CD4-positive, alpha-beta memory T cell (primary cell): Measurements from ENCODE around the gene C1QTNF5. TPM values are rescaled to one million over a fixed set of nuclear protein-coding genes. Genes with fewer than 3 reads are reported as not detected.
A peak's percentile ranks its signal among the peaks of the same experiment; 100 is the strongest.

Experiments
- CTCF ChIA-PET: fragments of 350-600 bp; sonication (Branson Sonifier 250); formaldehyde crosslinking; loops from one replicate; lab custom pipeline; 2021; ENCODE audit warnings: inconsistent platforms; ENCODE audit not compliant: partially characterized antibody; lab: Charles Lee
- POLR2A ChIA-PET: fragments of 350-600 bp; sonication (Branson Sonifier 250); formaldehyde crosslinking; loops from one replicate; lab custom pipeline; 2021; ENCODE audit not compliant: partially characterized antibody; lab: Charles Lee
- DNase-seq, 5 donors: peaks; one replicate each; pipeline versions ENCODE4 v3.0.0 to v3.0.0-alpha.2; 2020 to 2022; ENCODE audit warnings: mixed read lengths in 1 of 5
- H3K27ac ChIP-seq: one replicate; pipeline ENCODE4 v1.7.0; 2013; ENCODE audit warnings: low read depth, low read length
- H3K27me3 ChIP-seq: 2 replicates; pipeline ENCODE4 v1.7.0; 2013; ENCODE audit warnings: mild to moderate bottlenecking, low read length, moderate library complexity; ENCODE audit not compliant: insufficient read depth
- H3K36me3 ChIP-seq: 2 replicates; pipeline ENCODE4 v1.7.0; 2013; ENCODE audit warnings: mild to moderate bottlenecking, low read length, moderate library complexity; ENCODE audit not compliant: insufficient read depth
- H3K4me1 ChIP-seq: 2 replicates; pipeline ENCODE4 v1.7.0; 2013; ENCODE audit warnings: mild to moderate bottlenecking, low read length, moderate library complexity; ENCODE audit not compliant: insufficient read depth
- H3K4me3 ChIP-seq, 2 donors: one replicate each; pipeline ENCODE4 v1.7.0; 2013; ENCODE audit warnings: low read length in 2 of 2, mild to moderate bottlenecking in 1 of 2
- H3K9me3 ChIP-seq, 2 donors: one replicate each; pipeline ENCODE4 v1.7.0; 2013; ENCODE audit warnings: low read length in 2 of 2, control low read depth in 1 of 2; ENCODE audit not compliant: control insufficient read depth in 1 of 2
- H3K27ac Mint-ChIP-seq, 7 donors: one replicate each; pipeline ENCODE4 v1.8.0; 2020 to 2021; ENCODE audit warnings: mixed read lengths in 7 of 7, mild to moderate bottlenecking in 6 of 7, inconsistent platforms in 3 of 7, moderate library complexity in 3 of 7
- H3K27me3 Mint-ChIP-seq, 2 donors: one replicate each; pipeline ENCODE4 v1.8.0; 2020 to 2021; ENCODE audit warnings: mixed read lengths in 2 of 2
- H3K36me3 Mint-ChIP-seq, 2 donors: one replicate each; pipeline ENCODE4 v1.8.0; 2020 to 2021; ENCODE audit warnings: mixed read lengths in 2 of 2, inconsistent platforms in 1 of 2, mild to moderate bottlenecking in 1 of 2
- H3K4me1 Mint-ChIP-seq, 4 donors: one replicate each; pipeline ENCODE4 v1.8.0; 2020 to 2021; ENCODE audit warnings: mixed read lengths in 4 of 4, mild to moderate bottlenecking in 1 of 4
- H3K4me3 Mint-ChIP-seq, 8 donors: one replicate each; pipeline ENCODE4 v1.8.0; 2020 to 2021; ENCODE audit warnings: mixed read lengths in 8 of 8, mild to moderate bottlenecking in 7 of 8, moderate library complexity in 6 of 8, inconsistent platforms in 3 of 8
- H3K9me3 Mint-ChIP-seq, 8 donors: one replicate each; pipeline ENCODE4 v1.8.0; 2020 to 2021; ENCODE audit warnings: mixed read lengths in 8 of 8, mild to moderate bottlenecking in 5 of 8, inconsistent platforms in 3 of 8, moderate library complexity in 1 of 8
- intact Hi-C: fragments of 100-400 bp; cut with micrococcal nuclease; formaldehyde crosslinking; loops from one replicate; pipeline ENCODE4 v1.15.1; 2023
- polyA plus RNA-seq, 2 donors: library from polyadenylated mRNA; unstranded; fragments of 300-500 nt; fragmentation: Illumina TruSeq; gene quantifications; one replicate each; pipeline ENCODE4 v1.2.3, GENCODE V29; 2021
- total RNA-seq, 2 experiments: library from RNA; stranded (reverse); gene quantifications; one replicate each; pipeline ENCODE4 v1.2.3, GENCODE V29; 2021

Gene C1QTNF5
- total and polyA plus RNA-seq, 4 experiments from 2014 or later, result not detected

- Histone ChIP-seq H3K36me3 (no peaks in the 10 kb centered on the region), H3K9me3 (no peaks in the 10 kb centered on the region), H3K4me1 (peaks cover 7% of the 10 kb centered on the region), H3K27me3 (no peaks in the 10 kb centered on the region), H3K4me3 (no peak overlapping the region), H3K27ac (no peak overlapping the region)
- Mint-ChIP-seq H3K4me3 (peak overlapping the region in 7 of 8 donors; percentile 16 to 91 (median 59)), H3K27me3 (peaks cover 7 to 9% of the 10 kb centered on the region in 2 donors), H3K4me1 (peaks cover 3 to 12% (median 7%) of the 10 kb centered on the region in 4 donors), H3K27ac (no peak overlapping the region), H3K9me3 (no peaks in the 10 kb centered on the region), H3K36me3 (no peaks in the 10 kb centered on the region)
- ChIA-PET POLR2A (interaction anchor here (3.7 kb wide), 1 partner anchor 26 kb away, joined by 16 read pairs; the partner anchor contains the start of gene USP2), CTCF (interaction anchor here (1.0 to 4.7 kb wide), 18 partner anchors 9 to 374 kb away, joined by 3 to 179 read pairs (median 9); partner anchors contain the start of genes C1QTNF5, MFRP, NECTIN1 and USP2)
- intact Hi-C loops, result no loop called here
- DNase-seq, result no peak
These were observed 14.6 kb upstream of the C1QTNF5 start for GRCh38 chr11:119355091-119355843.

- Histone ChIP-seq H3K4me1 (peaks cover 11% of the 10 kb centered on the region), H3K36me3 (no peaks in the 10 kb centered on the region), H3K27me3 (no peaks in the 10 kb centered on the region), H3K9me3 (no peaks in the 10 kb centered on the region), H3K27ac (no peak overlapping the region), H3K4me3 (no peak overlapping the region)
- intact Hi-C loops, result no loop called here
- ChIA-PET POLR2A (interaction anchor here (0.6 kb wide), 1 partner anchor 251 kb away, joined by 3 read pairs; the partner anchor contains the start of gene DPAGT1), CTCF (interaction anchor here (1.3 to 2.3 kb wide), 4 partner anchors 23 to 124 kb away, joined by 3 to 9 read pairs (median 6); no protein-coding TSS in a partner anchor)
- Mint-ChIP-seq H3K27me3 (peaks cover 7 to 12% of the 10 kb centered on the region in 2 donors), H3K4me3 (no peak overlapping the region), H3K9me3 (no peaks in the 10 kb centered on the region), H3K4me1 (peaks cover 3 to 16% (median 10%) of the 10 kb centered on the region in 4 donors), H3K36me3 (no peaks in the 10 kb centered on the region), H3K27ac (peak overlapping the region in 1 of 7 donors; percentile 21)
- DNase-seq, result no peak
These were observed 12.2 kb upstream of the C1QTNF5 start for GRCh38 chr11:119352857-119353260.

DNA sequence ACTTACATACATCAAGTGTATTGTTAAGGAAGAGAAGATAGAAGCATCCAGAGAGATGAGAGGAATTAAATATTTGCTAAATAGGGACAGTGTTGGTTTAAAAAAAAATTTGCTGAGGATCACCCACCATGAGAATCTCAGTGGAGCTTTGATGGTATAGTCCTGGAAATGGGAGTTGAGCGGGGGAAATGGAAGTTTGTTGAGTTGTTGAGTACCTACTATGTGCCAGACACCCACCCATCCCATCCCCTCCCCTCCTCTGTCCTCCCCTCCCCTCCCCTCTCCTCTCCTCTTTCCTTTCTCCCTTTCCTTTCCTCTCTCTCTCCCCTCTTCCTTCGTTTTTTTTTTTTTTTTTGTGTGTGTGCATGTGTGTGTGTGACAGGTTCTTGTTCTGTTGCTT, 10.5 kb upstream of the C1QTNF5 start:
- H3K27me3 Mint-ChIP-seq, result peaks cover 7 to 11% of the 10 kb centered on the region in 2 donors
- CTCF ChIA-PET, result interaction anchor here (1.1 to 1.7 kb wide), 2 partner anchors 24 to 123 kb away, joined by 3 to 4 read pairs; no protein-coding TSS in a partner anchor

GRCh38 chr11:119350302-119350701, 9.6 kb upstream of the C1QTNF5 start:
- intact Hi-C loops, result no loop called here
- H3K27me3 ChIP-seq, result no peaks in the 10 kb centered on the region
- Mint-ChIP-seq H3K9me3 (peaks cover 0 to 1% (median 0%) of the 10 kb centered on the region in 8 donors), H3K27me3 (peaks cover 10 to 11% of the 10 kb centered on the region in 2 donors), H3K27ac (peak overlapping the region in 3 of 7 donors; percentile 13 to 80 (median 78)), H3K4me1 (peaks cover 0 to 5% (median 4%) of the 10 kb centered on the region in 4 donors), H3K36me3 (no peaks in the 10 kb centered on the region), H3K4me3 (peak overlapping the region in 1 of 8 donors; percentile 45)
- CTCF ChIA-PET, result interaction anchor here (1.1 to 1.7 kb wide), 3 partner anchors 8 to 124 kb away, joined by 3 to 4 read pairs (median 4); no protein-coding TSS in a partner anchor
- no peaks in the 10 kb centered on the region for H3K9me3 ChIP-seq
- no peak for DNase-seq
- POLR2A ChIA-PET, result no interaction called here
- H3K27ac ChIP-seq, result no peak overlapping the region
- no peak overlapping the region for H3K4me3 ChIP-seq
- no peaks in the 10 kb centered on the region for H3K36me3 ChIP-seq
- peaks cover 6% of the 10 kb centered on the region for H3K4me1 ChIP-seq

More for the DNA sequence above, 10.5 kb upstream of the C1QTNF5 start:
- Mint-ChIP-seq H3K27ac (peak overlapping the region in 1 of 7 donors; percentile 66), H3K4me1 (peaks cover 2 to 8% (median 5%) of the 10 kb centered on the region in 4 donors), H3K4me3 (no peak overlapping the region), H3K9me3 (no peaks in the 10 kb centered on the region), H3K36me3 (no peaks in the 10 kb centered on the region)
- no peak for DNase-seq
- H3K27me3 ChIP-seq, result no peaks in the 10 kb centered on the region
- no peak overlapping the region for H3K4me3 ChIP-seq
- no peak overlapping the region for H3K27ac ChIP-seq
- H3K36me3 ChIP-seq, result no peaks in the 10 kb centered on the region
- intact Hi-C loops, result no loop called here
- no peaks in the 10 kb centered on the region for H3K9me3 ChIP-seq
- peaks cover 10% of the 10 kb centered on the region for H3K4me1 ChIP-seq
- POLR2A ChIA-PET, result no interaction called here

DNA sequence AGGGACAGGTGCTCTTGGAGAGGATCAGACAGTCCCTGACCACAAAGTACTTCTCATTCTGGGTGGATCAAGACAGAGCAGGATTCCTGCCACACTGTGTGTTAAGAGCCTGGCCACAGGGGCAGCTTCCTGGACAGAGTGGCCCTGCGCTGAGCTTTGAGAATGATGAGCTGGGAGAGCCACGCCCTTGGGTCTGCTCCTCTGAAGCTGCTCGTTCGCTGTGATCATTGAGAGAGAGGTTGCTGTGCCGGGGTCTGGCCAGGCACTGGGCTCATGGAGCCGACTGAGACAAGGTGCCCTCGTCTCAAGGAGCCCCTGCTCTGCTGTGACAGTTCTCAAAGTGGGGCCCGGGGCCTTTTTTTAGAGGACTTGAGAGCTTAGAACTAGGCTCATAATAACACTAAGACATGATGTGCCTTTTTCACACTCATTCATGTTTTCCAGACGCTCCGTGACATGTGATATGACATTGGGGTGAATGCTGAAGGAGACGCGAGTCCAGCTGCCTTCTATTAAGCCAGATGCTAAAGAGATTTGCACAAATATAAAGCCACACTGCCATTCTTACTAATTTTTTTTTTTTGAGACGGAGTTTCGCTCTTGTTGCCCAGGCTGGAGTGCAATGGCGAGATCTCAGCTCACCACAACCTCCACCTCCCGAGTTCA, 7.4 kb upstream of the C1QTNF5 start:
- intact Hi-C loops, result no loop called here
- POLR2A ChIA-PET, result interaction anchor here (0.5 kb wide), 1 partner anchor 48 kb away, joined by 3 read pairs; no protein-coding TSS in a partner anchor
- Histone ChIP-seq H3K27me3 (no peaks in the 10 kb centered on the region), H3K27ac (no peak overlapping the region), H3K4me3 (no peak overlapping the region), H3K4me1 (peaks cover 6% of the 10 kb centered on the region), H3K9me3 (no peaks in the 10 kb centered on the region), H3K36me3 (no peaks in the 10 kb centered on the region)
- Mint-ChIP-seq H3K9me3 (peaks cover 0 to 2% (median 0%) of the 10 kb centered on the region in 8 donors), H3K27me3 (peaks cover 12 to 18% of the 10 kb centered on the region in 2 donors), H3K36me3 (no peaks in the 10 kb centered on the region), H3K27ac (no peak overlapping the region), H3K4me1 (peaks cover 0 to 5% (median 4%) of the 10 kb centered on the region in 4 donors), H3K4me3 (no peak overlapping the region)
- DNase-seq, result no peak
- CTCF ChIA-PET, result interaction anchor here (0.7 to 1.8 kb wide), 6 partner anchors 8 to 36 kb away, joined by 3 to 6 read pairs (median 4); no protein-coding TSS in a partner anchor

- H3K4me3 ChIP-seq, result no peak overlapping the region
- DNase-seq, result no peak
- no peaks in the 10 kb centered on the region for H3K36me3 Mint-ChIP-seq
- H3K9me3 ChIP-seq, result no peaks in the 10 kb centered on the region
- no peak overlapping the region for H3K27ac ChIP-seq
- ChIA-PET POLR2A (no interaction called here), CTCF (interaction anchor here (1.8 to 2.7 kb wide), 2 partner anchors 9 to 10 kb away, joined by 6 to 10 read pairs; no protein-coding TSS in a partner anchor)
- H3K27ac Mint-ChIP-seq, result no peak overlapping the region
- no peak overlapping the region for H3K4me3 Mint-ChIP-seq
- H3K27me3 ChIP-seq, result peaks cover 2% of the 10 kb centered on the region
- peaks cover 10 to 15% of the 10 kb centered on the region in 2 donors for H3K27me3 Mint-ChIP-seq
- intact Hi-C loops, result no loop called here
- H3K36me3 ChIP-seq, result no peaks in the 10 kb centered on the region
- H3K4me1 Mint-ChIP-seq, result peaks cover 0 to 5% (median 4%) of the 10 kb centered on the region in 4 donors
- peaks cover 6% of the 10 kb centered on the region for H3K4me1 ChIP-seq
- H3K9me3 Mint-ChIP-seq, result peaks cover 0 to 2% (median 0%) of the 10 kb centered on the region in 8 donors
These were observed 6.6 kb upstream of the C1QTNF5 start for GRCh38 chr11:119347242-119347641.
